GM12873 (cell line): ENCODE results near the gene PDE4B.

ENCODE experiments used
- TF ChIP-seq, protein P1 (sequence below): IDR thresholded peaks from 2 replicates; pipeline ENCODE4 v1.5.1; 2012; ENCODE audit warnings: low read depth, mild to moderate bottlenecking, moderate library complexity, low read length, control low read depth; ENCODE audit not compliant: insufficient read depth; ENCODE audit errors: missing control alignments

PDE4B gene

DNA sequence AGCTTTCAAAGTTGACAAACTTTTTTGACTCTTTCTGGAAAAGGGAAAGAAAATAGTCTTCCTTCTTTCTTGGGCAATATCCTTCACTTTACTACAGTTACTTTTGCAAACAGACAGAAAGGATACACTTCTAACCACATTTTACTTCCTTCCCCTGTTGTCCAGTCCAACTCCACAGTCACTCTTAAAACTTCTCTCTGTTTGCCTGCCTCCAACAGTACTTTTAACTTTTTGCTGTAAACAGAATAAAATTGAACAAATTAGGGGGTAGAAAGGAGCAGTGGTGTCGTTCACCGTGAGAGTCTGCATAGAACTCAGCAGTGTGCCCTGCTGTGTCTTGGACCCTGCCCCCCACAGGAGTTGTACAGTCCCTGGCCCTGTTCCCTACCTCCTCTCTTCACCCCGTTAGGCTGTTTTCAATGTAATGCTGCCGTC lies 580.5 kb downstream of the PDE4B start:
- TF ChIP-seq, protein P1, sequence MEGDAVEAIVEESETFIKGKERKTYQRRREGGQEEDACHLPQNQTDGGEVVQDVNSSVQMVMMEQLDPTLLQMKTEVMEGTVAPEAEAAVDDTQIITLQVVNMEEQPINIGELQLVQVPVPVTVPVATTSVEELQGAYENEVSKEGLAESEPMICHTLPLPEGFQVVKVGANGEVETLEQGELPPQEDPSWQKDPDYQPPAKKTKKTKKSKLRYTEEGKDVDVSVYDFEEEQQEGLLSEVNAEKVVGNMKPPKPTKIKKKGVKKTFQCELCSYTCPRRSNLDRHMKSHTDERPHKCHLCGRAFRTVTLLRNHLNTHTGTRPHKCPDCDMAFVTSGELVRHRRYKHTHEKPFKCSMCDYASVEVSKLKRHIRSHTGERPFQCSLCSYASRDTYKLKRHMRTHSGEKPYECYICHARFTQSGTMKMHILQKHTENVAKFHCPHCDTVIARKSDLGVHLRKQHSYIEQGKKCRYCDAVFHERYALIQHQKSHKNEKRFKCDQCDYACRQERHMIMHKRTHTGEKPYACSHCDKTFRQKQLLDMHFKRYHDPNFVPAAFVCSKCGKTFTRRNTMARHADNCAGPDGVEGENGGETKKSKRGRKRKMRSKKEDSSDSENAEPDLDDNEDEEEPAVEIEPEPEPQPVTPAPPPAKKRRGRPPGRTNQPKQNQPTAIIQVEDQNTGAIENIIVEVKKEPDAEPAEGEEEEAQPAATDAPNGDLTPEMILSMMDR = no peak

DNA sequence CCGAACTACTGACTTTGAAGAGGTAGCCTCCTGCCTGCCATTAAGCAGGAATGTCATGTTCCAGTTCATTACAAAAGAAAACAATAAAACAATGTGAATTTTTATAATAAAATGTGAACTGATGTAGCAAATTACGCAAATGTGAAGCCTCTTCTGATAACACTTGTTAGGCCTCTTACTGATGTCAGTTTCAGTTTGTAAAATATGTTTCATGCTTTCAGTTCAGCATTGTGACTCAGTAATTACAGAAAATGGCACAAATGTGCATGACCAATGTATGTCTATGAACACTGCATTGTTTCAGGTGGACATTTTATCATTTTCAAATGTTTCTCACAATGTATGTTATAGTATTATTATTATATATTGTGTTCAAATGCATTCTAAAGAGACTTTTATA lies 581.5 kb downstream of the PDE4B start:
- TF ChIP-seq, protein P1 = no peak

- TF ChIP-seq, protein P1 = no peak
These were observed 581.9 kb downstream of the PDE4B start for GRCh38 chr1:66374561-66375111.

- TF ChIP-seq, protein P1 = peak; percentile 19
These were observed 582.4 kb downstream of the PDE4B start for GRCh38 chr1:66375125-66375524.

DNA sequence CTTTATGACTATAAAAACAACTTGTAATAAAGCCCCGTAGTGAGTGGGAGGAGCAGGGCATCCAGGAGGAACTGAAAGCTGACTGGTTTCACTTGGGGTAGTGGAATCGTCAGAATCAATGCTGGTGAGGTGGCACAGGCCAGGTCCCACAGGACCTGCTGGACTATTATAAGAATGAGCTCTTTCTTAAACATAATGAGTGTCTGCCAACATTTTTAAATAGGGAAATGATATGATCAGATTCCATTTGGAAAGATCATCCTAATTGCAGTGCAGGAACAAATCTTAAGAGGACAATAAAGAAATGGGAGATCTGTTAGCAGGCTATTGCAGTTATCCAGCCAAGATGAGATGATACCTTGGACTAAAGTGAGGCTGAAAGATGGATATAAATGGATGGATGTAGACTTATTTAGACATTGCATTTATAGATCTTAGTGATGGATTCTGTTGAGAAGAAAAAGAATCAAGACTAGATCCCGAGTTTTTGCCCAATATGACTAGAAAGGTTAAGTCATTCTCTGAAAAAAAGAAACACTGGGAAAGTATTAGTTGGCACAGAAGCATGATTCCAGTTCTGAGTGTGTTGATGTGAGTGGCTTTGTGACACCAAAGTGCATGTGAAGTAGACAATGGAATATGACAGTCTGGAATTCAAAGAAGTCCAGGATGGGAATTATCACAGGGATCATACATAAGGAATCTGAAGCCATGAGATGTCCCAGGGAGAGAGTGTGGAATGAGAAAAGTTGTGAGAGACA lies 587.9 kb downstream of the PDE4B start:
- TF ChIP-seq, protein P1 = no peak

GRCh38 chr1:66381621-66382275 lies 589.1 kb downstream of the PDE4B start:
- TF ChIP-seq, protein P1 = no peak

DNA sequence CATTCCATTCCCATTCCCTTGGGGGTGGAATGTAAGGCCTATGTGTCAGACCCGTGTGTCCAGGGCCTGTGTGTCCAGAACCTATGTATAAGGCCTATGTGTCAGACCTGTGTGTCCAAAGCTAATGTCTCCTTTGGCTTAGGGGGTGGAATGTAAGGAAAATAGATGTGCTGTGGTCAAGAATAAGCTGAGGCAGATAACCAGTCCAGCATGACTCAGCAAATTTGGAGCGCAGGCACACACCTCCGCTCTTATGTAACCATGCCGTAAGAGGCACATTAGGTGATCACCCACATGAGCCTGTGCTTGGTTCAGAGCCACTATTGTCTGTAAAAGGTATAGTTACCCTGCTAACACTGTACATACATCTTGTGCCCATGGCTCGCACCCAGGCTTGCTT lies 590.5 kb downstream of the PDE4B start:
- TF ChIP-seq, protein P1 = no peak
